GM18873 (cell line): ENCODE results near the gene NUDT14.

Experiments used
- ATAC-seq: cut with Tn5 transposase; IDR thresholded peaks from one replicate; pipeline ENCODE4 v1.9.1; 2021; ENCODE audit warnings: mild to moderate bottlenecking, moderate library complexity, moderate number of reproducible peaks; ENCODE audit not compliant: unreplicated experiment, low FRiP score

Gene NUDT14

GRCh38 chr14:105161964-105162668 lies 19.0 kb downstream of the NUDT14 start:
- no peak for ATAC-seq

- no peak for ATAC-seq
These were observed 19.8 kb downstream of the NUDT14 start for GRCh38 chr14:105161309-105161708.

- ATAC-seq, result no peak
These were observed 20.3 kb downstream of the NUDT14 start for GRCh38 chr14:105160776-105161175.

DNA sequence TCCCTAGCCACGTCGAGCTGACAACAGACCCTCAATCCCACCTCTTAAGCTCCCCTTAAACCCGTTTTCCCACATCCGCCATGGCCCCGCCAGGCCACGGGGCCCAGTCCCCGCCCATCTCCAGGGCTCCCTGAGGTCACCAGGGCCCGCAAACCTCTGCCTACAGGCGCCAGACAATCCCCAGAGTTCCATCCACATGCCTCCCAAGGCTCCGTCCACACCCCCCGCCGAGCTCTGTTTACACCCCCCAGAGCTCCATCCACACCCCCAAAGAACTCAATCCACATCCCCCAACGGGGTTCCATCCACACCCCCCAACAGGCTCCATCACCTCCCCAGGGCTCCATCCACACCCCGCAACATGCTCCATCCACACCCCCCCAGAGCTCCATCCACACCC lies 21.8 kb downstream of the NUDT14 start:
- ATAC-seq, result no peak

GRCh38 chr14:105158794-105159193 lies 22.3 kb downstream of the NUDT14 start:
- no peak for ATAC-seq

- no peak for ATAC-seq
These were observed 23.2 kb downstream of the NUDT14 start for GRCh38 chr14:105157872-105158271.

GRCh38 chr14:105156414-105157375 lies 24.4 kb downstream of the NUDT14 start:
- ATAC-seq, result no peak

DNA sequence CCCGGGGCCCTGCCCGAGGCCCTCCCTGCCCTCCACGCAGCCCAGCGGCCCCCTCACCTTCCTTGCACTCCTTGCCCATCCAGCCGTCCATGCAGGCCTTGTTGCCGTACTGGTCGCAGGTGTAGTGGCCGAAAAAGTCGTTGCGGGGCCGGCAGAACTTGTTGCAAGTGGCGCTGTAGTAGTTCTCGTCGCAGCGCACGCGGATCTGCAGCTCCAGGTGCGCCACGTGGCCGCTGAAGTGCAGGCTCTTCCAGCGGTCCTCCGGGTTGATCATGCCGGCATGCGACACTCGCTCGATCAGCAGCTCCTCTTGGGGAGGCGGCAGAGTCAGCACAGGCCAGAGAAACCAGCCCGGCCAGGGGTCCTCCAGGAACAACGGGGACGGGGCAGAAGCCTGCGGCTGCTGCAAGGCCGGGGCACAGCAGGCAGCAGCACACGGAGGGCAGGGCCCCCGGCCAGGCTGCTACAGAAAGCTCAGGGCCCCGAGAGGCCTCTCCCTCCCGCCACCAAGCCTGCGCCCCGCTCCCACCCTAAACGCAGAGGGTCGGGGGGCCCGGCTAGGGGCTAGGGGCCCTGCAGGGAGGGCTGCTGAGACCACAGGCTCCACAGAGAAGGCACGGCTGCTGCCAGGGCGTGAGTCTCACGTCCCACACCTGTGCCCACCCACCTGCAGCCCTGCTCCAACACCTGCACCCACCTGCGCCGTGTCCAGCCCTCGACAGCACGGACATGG lies 25.3 kb downstream of the NUDT14 start:
- no peak for ATAC-seq

GRCh38 chr14:105155071-105155651 lies 26.0 kb downstream of the NUDT14 start:
- ATAC-seq, result no peak

DNA sequence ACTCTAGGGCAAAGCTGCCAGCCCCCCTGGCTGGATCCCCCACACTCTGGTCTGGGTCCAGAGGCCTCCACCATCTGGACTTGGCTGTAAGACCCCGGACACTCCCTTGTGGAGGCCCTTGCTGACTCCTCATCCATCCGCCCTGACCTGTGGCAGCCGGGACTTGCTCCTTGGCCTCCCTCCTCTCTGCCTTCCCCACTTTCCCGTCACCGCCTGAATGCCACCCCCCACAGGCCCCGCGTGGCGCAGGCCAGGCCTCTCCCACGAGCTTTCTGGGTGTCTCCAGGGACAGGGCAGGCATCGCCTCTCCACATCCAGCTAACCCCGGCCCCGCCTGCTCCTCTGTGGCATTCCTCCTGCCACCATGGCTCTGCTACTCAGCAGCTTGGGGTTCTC lies 26.6 kb downstream of the NUDT14 start:
- no peak for ATAC-seq

GRCh38 chr14:105153739-105154475 lies 27.2 kb downstream of the NUDT14 start:
- ATAC-seq, result no peak

DNA sequence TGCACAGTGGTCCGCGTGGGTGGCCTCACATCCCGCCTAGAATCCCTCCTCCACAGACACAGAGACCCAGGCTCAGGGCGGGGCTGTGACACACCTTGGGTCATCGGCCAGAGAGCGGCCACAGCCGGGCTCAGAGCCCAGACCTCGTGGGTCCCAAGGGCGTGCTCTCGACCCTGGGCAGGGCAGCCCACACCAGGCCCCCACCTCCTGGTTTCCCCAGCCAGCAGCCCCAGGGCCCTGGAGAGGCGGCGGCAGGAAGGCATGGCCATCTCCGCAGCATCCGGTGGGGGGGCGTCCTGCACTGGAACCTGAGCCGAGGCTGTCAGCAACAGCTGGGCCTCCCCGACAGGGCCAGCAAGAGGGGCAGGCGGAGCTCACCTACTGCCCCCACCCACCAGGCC lies 27.8 kb downstream of the NUDT14 start:
- no peak for ATAC-seq

GRCh38 chr14:105152794-105153241 lies 28.3 kb downstream of the NUDT14 start:
- ATAC-seq, result no peak

GRCh38 chr14:105151838-105152793 lies 29.0 kb downstream of the NUDT14 start:
- no peak for ATAC-seq

DNA sequence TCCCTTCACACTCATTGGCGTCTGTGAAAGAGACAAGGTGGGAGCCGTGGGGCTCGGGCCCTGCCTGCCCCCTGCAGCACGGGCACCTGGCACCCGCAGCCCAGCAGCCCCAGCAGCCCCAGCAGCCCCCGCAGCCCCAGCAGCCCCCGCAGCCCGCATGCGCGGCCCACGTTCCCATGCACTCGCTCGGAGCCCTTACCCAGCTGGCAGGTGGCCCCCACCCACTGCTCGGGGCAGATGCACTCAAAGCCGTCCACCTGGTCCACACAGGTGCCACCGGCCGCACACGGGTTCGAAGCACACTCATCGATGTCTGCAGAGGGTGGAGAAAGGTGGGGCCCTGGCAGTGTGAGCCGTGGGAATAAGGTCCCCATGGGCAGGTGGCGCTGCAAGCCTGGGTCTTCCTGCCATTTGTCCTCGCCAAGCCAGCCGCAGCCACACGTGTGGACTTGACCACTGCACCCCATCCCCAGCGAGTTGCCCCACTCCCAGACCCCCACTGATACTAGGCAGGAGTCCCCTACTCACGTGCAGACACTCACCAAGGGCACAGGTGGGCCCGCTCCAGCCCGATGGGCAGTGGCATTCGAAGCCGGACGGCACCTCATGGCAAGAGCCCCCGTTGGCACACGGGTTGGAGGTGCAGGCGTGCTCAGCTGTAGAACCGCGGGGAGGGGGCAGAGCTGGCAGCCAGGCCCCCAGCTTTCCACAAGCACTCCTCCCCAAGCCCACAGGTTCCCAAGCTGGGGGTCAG lies 29.9 kb downstream of the NUDT14 start:
- ATAC-seq, result no peak

GRCh38 chr14:105150368-105151083 lies 30.6 kb downstream of the NUDT14 start:
- no peak for ATAC-seq

DNA sequence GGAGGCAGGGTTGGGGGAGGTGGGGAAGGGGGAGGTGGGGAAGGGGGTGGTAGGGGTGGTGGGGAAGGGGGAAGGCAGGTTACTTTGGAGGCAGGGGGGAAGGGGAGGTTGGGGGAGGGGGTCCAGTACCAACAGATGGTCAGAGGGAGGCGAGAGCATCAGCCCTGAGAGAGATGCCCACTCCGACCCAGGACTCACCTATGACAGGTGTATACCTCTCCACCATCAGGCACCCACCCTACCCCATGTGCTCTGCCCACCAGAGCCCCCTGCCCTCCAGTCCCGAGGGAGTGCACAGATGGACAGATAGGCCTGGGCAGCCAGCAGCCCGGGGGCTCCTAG lies 31.1 kb downstream of the NUDT14 start:
- ATAC-seq, result no peak
